Fibroblast of lung (primary cell): Measurements from ENCODE around the gene FAM8A1. TPM values are rescaled to one million over a fixed set of nuclear protein-coding genes. Genes with fewer than 3 reads are reported as not detected.

Source experiments
- DNase-seq, 2 donors: peaks; one replicate each; pipeline versions ENCODE4 v3.0.0 to v3.0.0-alpha.2; 2010; ENCODE audit warnings: low read depth in 2 of 2
- H2AFZ ChIP-seq: 2 replicates; pipeline ENCODE4 v1.5.1; 2012; ENCODE audit warnings: low read length, control low read depth, inconsistent platforms
- H3K27ac ChIP-seq: 2 replicates; pipeline ENCODE4 v1.5.1; 2011; ENCODE audit warnings: low read length, control low read depth; ENCODE audit not compliant: insufficient read depth
- H3K27me3 ChIP-seq: 2 replicates; pipeline ENCODE4 v1.5.1; 2011; ENCODE audit warnings: mild to moderate bottlenecking, low read length; ENCODE audit not compliant: control insufficient read depth, insufficient read depth
- H3K36me3 ChIP-seq: 2 replicates; pipeline ENCODE4 v1.5.1; 2011; ENCODE audit warnings: low read length; ENCODE audit not compliant: control insufficient read depth, insufficient read depth
- H3K4me1 ChIP-seq: 2 replicates; pipeline ENCODE4 v1.5.1; 2011; ENCODE audit warnings: low read length; ENCODE audit not compliant: control insufficient read depth, insufficient read depth; ENCODE audit errors: extremely low read depth
- H3K4me2 ChIP-seq: 2 replicates; pipeline ENCODE4 v1.5.1; 2011; ENCODE audit warnings: low read length, control low read depth; ENCODE audit not compliant: insufficient read depth; ENCODE audit errors: extremely low read depth
- H3K4me3 ChIP-seq, 4 experiments: fragments of 200-600 bp in 1 of 4; sonication (generic) in 1 of 4; replicated peaks in 1 of 4; 2 replicates each; pipeline ENCODE4 v1.5.1; 2011 to 2016; ENCODE audit warnings: low read length in 4 of 4, low read depth in 3 of 4, mild to moderate bottlenecking in 3 of 4, control low read depth in 2 of 4, inconsistent platforms in 1 of 4, mixed read lengths in 1 of 4; ENCODE audit not compliant: insufficient read depth in 1 of 4; ENCODE audit errors: control extremely low read depth in 1 of 4
- H3K79me2 ChIP-seq: 2 replicates; pipeline ENCODE4 v1.5.1; 2012; ENCODE audit warnings: mild to moderate bottlenecking, low read length, inconsistent platforms; ENCODE audit not compliant: control insufficient read depth, insufficient read depth
- H3K9ac ChIP-seq: 2 replicates; pipeline ENCODE4 v1.5.1; 2011; ENCODE audit warnings: mild to moderate bottlenecking, low read length, control low read depth; ENCODE audit not compliant: insufficient read depth
- H3K9me3 ChIP-seq: 2 replicates; pipeline ENCODE4 v1.5.1; 2012; ENCODE audit warnings: low read depth, low read length; ENCODE audit not compliant: control insufficient read depth, insufficient read depth
- H4K20me1 ChIP-seq: 2 replicates; pipeline ENCODE4 v1.5.1; 2011; ENCODE audit warnings: low read length; ENCODE audit not compliant: control insufficient read depth, insufficient read depth; ENCODE audit errors: extremely low read depth
- EZH2 ChIP-seq: IDR thresholded peaks from 2 replicates; pipeline ENCODE4 v1.5.1; 2012; ENCODE audit warnings: low read length, control low read depth, mild to moderate bottlenecking; ENCODE audit errors: missing control alignments
- polyA plus RNA-seq, 2 donors: library from polyadenylated mRNA; depleted of rRNA in 1 of 2; stranded (reverse) in 1 of 2; unstranded in 1 of 2; fragments of >200 nt; gene quantifications; 2 replicates each; pipeline ENCODE4 v1.2.1, GENCODE V29; 2011 to 2012; ENCODE audit warnings: missing spikeins in 1 of 2
- total RNA-seq: library from RNA; depleted of rRNA; stranded (reverse); fragments of >200 nt; gene quantifications from 2 replicates; pipeline ENCODE4 v1.2.1, GENCODE V29; 2014
- TF ChIP-seq, protein P1 (sequence below), 2 donors: IDR thresholded peaks in 1 of 2; conservative IDR thresholded peaks in 1 of 2; 1 replicate in 1 of 2; 2 replicates in 1 of 2; pipeline ENCODE4 v1.5.1; 2011 to 2012; ENCODE audit warnings: low read length in 2 of 2, control low read depth in 1 of 2, inconsistent platforms in 1 of 2, low read depth in 1 of 2, mild to moderate bottlenecking in 1 of 2

FAM8A1 gene
- total and polyA plus RNA-seq, 2 donors (not counting 1 experiment from before 2014, with no cell fraction given), result 19.8 to 28.1 TPM

DNA sequence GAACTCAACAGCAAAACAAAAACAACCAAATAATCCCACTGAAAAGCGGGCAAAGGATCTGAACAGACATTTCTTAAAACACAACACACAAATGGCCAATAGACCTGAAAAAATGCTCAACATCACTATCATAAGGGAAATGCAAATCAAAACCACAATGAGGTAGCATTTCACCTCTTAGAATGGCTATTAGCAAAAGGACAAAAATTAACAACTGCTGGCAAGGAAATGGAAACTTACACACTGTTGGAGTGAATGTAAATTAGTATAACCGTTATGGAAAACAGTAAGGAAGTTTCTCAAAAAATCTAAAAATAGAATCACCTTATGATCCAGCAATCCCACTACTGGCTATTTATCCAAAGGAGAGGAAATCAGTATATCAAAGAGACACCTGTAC is 20.9 kb downstream of the FAM8A1 start:
- no peak overlapping the region for H3K4me2 ChIP-seq
- H3K4me3 ChIP-seq, result no peak overlapping the region
- peak in 1 of 2 donors; percentile 10 for DNase-seq
- no peaks in the 10 kb centered on the region for H3K27me3 ChIP-seq
- H2AFZ ChIP-seq, result no peak overlapping the region
- no peaks in the 10 kb centered on the region for H3K9me3 ChIP-seq
- TF ChIP-seq, protein P1, sequence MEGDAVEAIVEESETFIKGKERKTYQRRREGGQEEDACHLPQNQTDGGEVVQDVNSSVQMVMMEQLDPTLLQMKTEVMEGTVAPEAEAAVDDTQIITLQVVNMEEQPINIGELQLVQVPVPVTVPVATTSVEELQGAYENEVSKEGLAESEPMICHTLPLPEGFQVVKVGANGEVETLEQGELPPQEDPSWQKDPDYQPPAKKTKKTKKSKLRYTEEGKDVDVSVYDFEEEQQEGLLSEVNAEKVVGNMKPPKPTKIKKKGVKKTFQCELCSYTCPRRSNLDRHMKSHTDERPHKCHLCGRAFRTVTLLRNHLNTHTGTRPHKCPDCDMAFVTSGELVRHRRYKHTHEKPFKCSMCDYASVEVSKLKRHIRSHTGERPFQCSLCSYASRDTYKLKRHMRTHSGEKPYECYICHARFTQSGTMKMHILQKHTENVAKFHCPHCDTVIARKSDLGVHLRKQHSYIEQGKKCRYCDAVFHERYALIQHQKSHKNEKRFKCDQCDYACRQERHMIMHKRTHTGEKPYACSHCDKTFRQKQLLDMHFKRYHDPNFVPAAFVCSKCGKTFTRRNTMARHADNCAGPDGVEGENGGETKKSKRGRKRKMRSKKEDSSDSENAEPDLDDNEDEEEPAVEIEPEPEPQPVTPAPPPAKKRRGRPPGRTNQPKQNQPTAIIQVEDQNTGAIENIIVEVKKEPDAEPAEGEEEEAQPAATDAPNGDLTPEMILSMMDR (conservative IDR thresholded peaks at IDR 0.05 in 1 of 2, IDR thresholded peaks at IDR 0.05 in 1 of 2; ENCODE audit: low read depth in 1 of 2, low read length in 2 of 2), result no peak
- no peak for TF ChIP-seq EZH2
- no peaks in the 10 kb centered on the region for H4K20me1 ChIP-seq
- H3K36me3 ChIP-seq, result peaks cover 4% of the 10 kb centered on the region
- peaks cover 2% of the 10 kb centered on the region for H3K79me2 ChIP-seq
- H3K4me1 ChIP-seq, result no peaks in the 10 kb centered on the region
- no peak overlapping the region for H3K27ac ChIP-seq
- H3K9ac ChIP-seq, result no peak overlapping the region

DNA sequence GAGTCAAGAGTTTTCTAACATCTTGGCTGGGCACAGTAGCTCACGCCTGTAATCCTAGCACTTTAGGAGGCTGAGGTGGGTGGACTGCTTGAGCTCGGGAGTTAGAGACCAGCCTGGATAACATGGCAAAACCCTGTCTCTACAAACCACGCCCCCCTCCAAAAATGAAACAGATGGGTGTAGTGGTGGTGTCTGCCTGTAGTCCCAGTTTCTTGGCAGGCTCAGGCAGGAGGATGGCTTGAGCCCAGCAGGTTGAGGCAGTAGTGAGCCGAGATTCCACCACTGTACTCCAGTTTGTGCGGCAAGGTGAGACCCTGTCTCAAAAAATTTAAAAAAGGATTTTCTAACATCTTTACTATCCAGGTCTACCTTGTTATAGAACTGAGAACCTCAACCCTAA is 22.0 kb downstream of the FAM8A1 start:
- no peak overlapping the region for H3K27ac ChIP-seq
- H3K4me3 ChIP-seq, result no peak overlapping the region
- no peaks in the 10 kb centered on the region for H4K20me1 ChIP-seq
- H3K27me3 ChIP-seq, result no peaks in the 10 kb centered on the region
- peaks cover 2% of the 10 kb centered on the region for H3K79me2 ChIP-seq
- no peak overlapping the region for H3K9ac ChIP-seq
- H3K4me1 ChIP-seq, result no peaks in the 10 kb centered on the region
- H2AFZ ChIP-seq, result no peak overlapping the region
- TF ChIP-seq EZH2, result no peak
- TF ChIP-seq, protein P1 (conservative IDR thresholded peaks at IDR 0.05 in 1 of 2, IDR thresholded peaks at IDR 0.05 in 1 of 2; ENCODE audit: low read depth in 1 of 2, low read length in 2 of 2), result no peak
- H3K4me2 ChIP-seq, result no peak overlapping the region
- H3K9me3 ChIP-seq, result no peaks in the 10 kb centered on the region
- peaks cover 4% of the 10 kb centered on the region for H3K36me3 ChIP-seq
- no peak for DNase-seq

GRCh38 chr6:17624396-17624795 is 24.3 kb downstream of the FAM8A1 start:
- TF ChIP-seq, protein P1 (conservative IDR thresholded peaks at IDR 0.05 in 1 of 2, IDR thresholded peaks at IDR 0.05 in 1 of 2; ENCODE audit: low read depth in 1 of 2, low read length in 2 of 2), result no peak
- TF ChIP-seq EZH2, result no peak
- H3K27me3 ChIP-seq, result no peaks in the 10 kb centered on the region
- no peaks in the 10 kb centered on the region for H4K20me1 ChIP-seq

More at GRCh38 chr6:17624396-17624795, 24.3 kb downstream of the FAM8A1 start:
- Histone ChIP-seq H3K27ac (no peak overlapping the region), H2AFZ (no peak overlapping the region), H3K9ac (no peak overlapping the region), H3K79me2 (peaks cover 2% of the 10 kb centered on the region), H3K4me2 (no peak overlapping the region), H3K9me3 (no peaks in the 10 kb centered on the region), H3K36me3 (peaks cover 8% of the 10 kb centered on the region), H3K4me3 (no peak overlapping the region), H3K4me1 (no peaks in the 10 kb centered on the region)
- DNase-seq, result no peak
